Fibroblast of the aortic adventitia (primary cell): ENCODE data around the gene SLC9A8. TPM values are rescaled to one million over a fixed set of nuclear protein-coding genes. Genes with fewer than 3 reads are reported as not detected.

Experiments used
- DNase-seq: peaks from one replicate; pipeline ENCODE4 v3.0.0-alpha.2; 2010; ENCODE audit warnings: low read depth
- H3K4me3 ChIP-seq: 2 replicates; pipeline ENCODE4 v1.5.1; 2011; ENCODE audit warnings: low read depth, mild to moderate bottlenecking, control low read depth, low read length, moderate library complexity
- total RNA-seq: library from RNA; depleted of rRNA; stranded (reverse); fragments of >200 nt; gene quantifications from 2 replicates; pipeline ENCODE4 v1.2.3, GENCODE V29; 2012; ENCODE audit warnings: low replicate concordance
- TF ChIP-seq, protein P1 (sequence below): IDR thresholded peaks from 2 replicates; pipeline ENCODE4 v1.5.1; 2011; ENCODE audit warnings: mild to moderate bottlenecking, low read length, control low read depth, inconsistent platforms; ENCODE audit not compliant: insufficient read depth

Gene SLC9A8
- total RNA-seq, 1 donor: 10.5 TPM

- H3K4me3 ChIP-seq: no peak overlapping the region
- DNase-seq: no peak
- TF ChIP-seq, protein P1, sequence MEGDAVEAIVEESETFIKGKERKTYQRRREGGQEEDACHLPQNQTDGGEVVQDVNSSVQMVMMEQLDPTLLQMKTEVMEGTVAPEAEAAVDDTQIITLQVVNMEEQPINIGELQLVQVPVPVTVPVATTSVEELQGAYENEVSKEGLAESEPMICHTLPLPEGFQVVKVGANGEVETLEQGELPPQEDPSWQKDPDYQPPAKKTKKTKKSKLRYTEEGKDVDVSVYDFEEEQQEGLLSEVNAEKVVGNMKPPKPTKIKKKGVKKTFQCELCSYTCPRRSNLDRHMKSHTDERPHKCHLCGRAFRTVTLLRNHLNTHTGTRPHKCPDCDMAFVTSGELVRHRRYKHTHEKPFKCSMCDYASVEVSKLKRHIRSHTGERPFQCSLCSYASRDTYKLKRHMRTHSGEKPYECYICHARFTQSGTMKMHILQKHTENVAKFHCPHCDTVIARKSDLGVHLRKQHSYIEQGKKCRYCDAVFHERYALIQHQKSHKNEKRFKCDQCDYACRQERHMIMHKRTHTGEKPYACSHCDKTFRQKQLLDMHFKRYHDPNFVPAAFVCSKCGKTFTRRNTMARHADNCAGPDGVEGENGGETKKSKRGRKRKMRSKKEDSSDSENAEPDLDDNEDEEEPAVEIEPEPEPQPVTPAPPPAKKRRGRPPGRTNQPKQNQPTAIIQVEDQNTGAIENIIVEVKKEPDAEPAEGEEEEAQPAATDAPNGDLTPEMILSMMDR: no peak
These were observed 22.4 kb downstream of the SLC9A8 start for GRCh38 chr20:49835031-49835430.

GRCh38 chr20:49838546-49838945 is 25.9 kb downstream of the SLC9A8 start:
- DNase-seq: no peak
- H3K4me3 ChIP-seq: no peak overlapping the region
- TF ChIP-seq, protein P1: no peak

DNA sequence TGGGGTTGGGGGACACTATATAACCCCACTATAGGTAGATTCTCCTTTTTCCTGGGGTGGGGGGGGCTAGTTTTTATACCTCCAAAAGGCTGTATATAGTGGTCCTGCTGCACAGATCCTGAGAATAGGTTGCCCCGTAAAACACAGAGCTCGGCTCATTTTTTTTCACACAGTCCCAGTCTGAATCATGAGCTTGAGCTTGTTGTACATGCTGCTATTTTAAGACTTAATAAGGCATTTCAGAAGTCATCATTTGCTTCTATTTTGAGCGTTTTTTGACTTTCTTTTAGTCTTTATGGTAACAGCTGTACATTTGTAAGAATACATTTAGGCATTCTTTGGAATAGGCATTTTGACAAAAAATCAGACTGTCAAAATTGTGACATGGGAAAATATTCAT is 30.5 kb downstream of the SLC9A8 start:
- TF ChIP-seq, protein P1: no peak
- no peak for DNase-seq
- H3K4me3 ChIP-seq: no peak overlapping the region

DNA sequence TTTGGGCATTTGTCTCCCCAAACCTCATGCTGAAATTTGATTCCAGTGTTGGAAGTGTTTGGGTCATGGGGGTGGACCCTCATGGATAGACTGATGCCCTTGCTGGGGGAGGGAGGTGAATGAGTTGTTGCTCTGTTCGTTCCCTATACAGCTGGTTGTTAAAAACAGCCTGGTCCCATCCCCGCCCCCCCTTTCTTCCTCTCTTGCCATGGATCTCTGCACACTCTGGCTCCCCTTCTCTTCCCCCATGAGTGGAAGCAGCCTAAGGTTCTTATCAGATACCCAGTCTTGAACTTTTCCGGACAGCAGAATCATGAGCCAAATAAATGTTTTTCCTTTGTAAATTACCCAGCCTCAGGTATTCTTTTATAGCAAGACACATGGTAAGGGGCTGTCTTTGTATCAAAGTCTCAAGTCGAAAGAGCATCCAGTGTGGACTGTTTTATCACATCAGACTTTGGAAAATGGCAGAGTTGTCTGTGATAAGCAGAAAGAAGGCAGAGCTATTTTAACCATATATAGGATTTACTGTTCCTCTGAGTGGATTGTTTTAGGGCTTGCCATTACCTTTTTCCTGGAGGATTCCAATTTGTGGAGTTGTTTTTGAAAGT is 31.2 kb downstream of the SLC9A8 start:
- no peak for DNase-seq
- H3K4me3 ChIP-seq: no peak overlapping the region
- TF ChIP-seq, protein P1: no peak

GRCh38 chr20:49845060-49845459 is 32.4 kb downstream of the SLC9A8 start:
- no peak for DNase-seq
- H3K4me3 ChIP-seq: no peak overlapping the region
- TF ChIP-seq, protein P1: no peak

GRCh38 chr20:49846206-49846807 is 33.7 kb downstream of the SLC9A8 start:
- no peak overlapping the region for H3K4me3 ChIP-seq
- peak; percentile 74 for DNase-seq
- TF ChIP-seq, protein P1: peak; percentile 59
